DMS 273 (cell line): ENCODE measurements around the gene GPA33.

Experiments used
- DNase-seq: peaks from one replicate; lab custom pipeline; 2025; ENCODE audit not compliant: unreplicated experiment; lab: John Stamatoyannopoulos, UW

The GPA33 gene

GRCh38 chr1:167118188-167118587 lies 28.0 kb upstream of the GPA33 start:
- peak; percentile 47 for DNase-seq

DNA sequence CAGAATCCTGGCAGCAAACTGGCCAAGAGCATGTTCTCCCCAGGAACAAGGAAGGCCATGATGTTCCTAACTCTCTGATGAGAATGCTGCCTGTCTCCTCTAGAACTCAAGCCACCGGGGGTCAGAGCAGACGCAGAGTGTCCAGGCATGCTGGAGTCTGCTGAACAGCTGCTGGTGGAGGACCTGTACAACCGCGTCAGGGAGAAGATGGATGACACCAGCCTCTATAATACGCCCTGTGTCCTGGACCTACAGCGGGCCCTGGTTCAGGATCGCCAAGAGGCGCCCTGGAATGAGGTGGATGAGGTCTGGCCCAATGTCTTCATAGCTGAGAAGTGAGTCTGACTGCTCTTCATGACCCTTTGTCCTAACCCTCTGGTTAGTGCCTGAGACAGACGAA lies 27.0 kb upstream of the GPA33 start:
- DNase-seq: no peak

DNA sequence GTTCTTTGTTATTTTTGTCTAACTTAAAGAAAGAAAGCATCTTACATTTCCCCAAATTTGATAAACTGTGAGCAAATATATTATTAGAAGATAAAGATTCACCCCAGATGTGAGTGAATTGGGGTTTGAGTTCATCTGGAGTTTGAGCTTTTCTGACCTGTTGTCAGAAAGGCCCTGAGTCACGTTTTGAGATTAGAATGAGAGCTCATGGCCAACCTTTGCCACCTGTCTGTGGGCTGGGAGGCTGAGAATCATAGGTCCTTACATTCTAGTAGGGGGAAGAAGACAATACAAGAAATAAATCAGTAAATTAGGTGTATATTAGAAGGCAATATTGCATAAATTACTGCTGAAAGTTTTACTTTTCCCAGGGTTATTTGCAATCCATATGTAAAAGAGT lies 26.0 kb upstream of the GPA33 start:
- DNase-seq: no peak

GRCh38 chr1:167115655-167116054 lies 25.5 kb upstream of the GPA33 start:
- no peak for DNase-seq

DNA sequence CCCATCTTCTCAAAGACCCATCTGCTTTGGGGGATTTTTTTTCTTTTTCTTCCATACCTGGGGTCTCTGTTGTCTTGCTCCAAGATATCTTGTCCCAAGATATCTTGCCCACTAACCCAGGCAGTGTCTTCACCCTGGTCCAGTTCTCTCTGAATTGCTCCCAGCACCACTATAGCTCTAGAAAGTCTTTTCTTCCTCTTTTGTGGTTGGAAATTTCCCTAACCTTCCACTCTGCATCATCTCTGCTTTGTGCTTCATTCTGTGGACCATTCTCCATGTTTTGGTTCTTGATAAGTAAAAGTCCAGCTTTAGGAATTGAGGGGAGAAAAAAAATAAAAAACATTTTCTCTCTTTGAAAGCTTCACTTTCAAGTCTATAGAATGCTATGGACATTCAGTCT lies 24.5 kb upstream of the GPA33 start:
- DNase-seq: no peak

DNA sequence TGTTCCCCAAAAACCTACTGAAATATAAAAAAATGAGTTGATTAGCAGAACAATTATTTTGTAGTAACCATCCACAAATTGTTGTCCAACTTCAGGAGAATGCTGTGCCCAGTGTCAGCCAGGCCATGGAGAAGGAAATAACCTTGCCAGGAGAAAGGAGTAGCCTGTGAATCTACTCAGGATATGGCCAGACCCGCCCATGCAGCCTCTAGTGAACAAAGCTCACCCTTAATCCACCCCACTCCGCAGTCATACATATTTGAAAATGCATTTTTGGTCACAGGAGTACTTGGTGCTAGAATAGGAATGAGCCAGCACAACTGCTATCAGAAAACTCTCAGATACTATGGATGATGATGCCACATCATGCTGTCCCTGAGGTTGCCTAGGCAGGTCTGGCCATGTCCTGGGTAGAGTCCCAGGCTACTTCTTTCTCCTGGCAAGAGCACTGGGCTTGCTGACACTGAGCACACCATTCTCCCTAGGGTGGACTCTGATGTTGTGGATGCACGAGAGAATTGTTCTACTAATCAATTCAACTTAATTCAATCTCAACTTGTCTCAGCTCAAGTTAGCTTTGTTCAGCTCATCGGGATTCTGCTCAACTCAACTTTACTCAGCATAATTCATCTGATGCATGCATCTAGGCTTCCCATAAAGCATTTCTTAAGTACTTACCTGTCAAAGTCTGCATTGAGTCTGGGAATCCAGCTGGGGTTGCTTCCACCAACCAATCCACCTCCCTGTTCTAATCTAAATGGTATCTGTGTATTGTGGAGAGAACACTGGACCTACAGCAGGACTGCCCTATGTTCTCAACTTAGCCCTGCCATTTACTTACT lies 21.9 kb upstream of the GPA33 start:
- no peak for DNase-seq

- DNase-seq: no peak
Measured at GRCh38 chr1:167110586-167110985, 20.4 kb upstream of the GPA33 start.

GRCh38 chr1:167109125-167109524 lies 18.9 kb upstream of the GPA33 start:
- DNase-seq: no peak

DNA sequence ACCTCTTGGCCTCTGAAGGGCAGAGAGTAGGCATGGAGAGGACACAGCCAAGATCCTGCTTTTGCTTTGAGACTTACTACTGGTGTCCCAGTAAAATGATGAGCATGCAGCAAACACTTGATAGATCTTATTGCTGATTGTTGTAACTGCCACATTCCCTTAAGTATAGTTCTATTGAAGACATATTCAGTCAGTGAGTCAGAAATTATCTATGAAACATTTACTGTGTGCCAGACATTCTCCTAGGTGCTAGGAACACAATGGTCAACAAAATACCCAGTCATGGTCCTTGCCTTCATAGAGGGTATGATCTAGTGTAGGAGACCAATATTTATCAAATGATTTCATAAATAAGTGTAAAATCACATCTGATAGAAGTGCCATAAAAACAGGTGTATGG lies 17.3 kb upstream of the GPA33 start:
- no peak for DNase-seq

GRCh38 chr1:167106119-167106461 lies 15.9 kb upstream of the GPA33 start:
- no peak for DNase-seq

DNA sequence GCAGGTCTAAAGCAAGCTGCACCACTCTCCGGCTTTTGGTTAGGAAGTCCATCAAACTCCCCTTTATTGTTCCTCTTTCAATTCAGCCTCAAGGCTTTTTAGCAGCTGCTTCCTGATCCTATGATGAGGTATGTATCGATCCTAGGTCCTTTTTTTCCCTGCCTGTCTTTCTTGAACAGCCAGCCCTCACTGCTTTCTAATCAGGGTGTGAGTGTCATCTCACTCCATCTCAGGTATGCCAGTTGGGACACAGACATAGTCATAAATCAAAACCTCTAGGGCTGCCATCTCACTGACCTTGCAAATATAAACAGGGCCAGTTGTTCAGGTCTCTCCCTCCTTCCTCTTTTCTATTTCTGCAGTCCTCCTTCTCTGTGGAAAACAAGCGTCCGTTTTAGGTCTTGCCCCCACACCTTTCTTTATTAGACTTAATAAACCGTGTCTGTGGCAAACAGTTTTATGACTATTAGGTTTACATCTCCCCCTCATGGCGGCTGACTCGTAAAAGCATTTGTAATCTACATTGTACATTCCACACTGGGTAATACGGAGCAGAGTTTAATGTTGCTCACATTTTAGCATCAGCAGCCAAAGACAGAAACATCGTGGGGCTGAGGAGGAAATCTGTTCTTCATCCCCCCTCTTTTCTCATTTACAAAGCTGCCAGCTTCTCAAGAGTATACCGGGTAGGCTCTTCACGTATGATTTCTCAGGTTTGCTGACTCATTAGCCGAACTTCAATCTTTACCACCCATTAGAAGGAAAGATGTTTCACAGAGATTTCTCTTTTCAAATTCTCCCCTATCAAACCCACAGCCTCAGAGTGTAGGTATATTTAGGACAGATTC lies 15.3 kb upstream of the GPA33 start:
- DNase-seq: peak; percentile 10

GRCh38 chr1:167104256-167104633 lies 14.1 kb upstream of the GPA33 start:
- DNase-seq: no peak

DNA sequence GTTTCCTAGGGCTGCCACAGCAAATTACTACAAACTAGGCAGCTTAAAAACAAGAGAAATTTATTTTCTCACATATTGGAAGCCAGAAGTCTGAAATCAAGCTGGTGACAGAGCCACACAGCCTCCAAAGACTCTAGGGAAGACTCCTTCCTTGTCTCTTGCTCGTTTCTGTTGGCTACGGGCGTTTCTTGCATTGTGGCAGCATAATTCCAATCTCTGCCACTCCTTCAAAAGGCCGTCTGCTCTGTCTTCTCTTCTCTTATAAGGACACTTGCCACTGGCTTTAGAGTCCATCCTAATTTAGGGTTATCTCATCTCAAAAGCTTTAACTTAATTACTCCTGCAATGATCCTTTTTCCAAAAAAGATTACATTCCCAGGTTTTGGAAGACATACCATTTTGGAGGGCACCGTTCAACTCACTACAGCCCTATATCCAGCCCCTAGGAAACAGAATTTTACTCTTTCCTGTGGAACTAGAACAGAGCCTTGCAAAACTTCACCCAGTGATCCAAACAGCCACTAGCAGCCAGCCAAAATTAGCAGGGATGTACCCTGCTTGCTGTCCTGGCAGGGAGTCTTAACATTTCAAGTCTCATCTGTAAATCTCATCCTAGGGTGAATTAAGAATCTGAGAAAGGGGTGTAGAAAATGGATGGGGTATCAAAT lies 12.9 kb upstream of the GPA33 start:
- no peak for DNase-seq

- DNase-seq: no peak
Measured at GRCh38 chr1:167101754-167102153, 11.6 kb upstream of the GPA33 start.

DNA sequence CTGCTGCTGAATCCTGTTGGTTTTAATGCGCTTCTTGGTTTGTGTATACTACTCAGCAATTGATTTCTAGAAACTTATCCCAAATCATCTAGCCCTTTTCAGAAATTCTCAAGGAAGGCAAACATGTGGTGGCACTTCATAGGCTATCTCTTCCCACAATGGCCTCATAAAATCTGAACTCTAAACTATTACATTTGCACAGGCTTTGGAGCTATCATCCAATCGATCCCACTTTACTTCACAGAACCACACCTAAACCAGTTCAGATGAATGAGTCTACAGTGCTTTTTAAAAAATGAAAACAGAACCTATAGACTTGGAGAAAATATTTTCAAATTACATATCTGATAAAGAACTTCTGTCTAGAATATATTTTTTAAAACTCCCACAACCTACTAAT lies 10.6 kb upstream of the GPA33 start:
- DNase-seq: no peak

DNA sequence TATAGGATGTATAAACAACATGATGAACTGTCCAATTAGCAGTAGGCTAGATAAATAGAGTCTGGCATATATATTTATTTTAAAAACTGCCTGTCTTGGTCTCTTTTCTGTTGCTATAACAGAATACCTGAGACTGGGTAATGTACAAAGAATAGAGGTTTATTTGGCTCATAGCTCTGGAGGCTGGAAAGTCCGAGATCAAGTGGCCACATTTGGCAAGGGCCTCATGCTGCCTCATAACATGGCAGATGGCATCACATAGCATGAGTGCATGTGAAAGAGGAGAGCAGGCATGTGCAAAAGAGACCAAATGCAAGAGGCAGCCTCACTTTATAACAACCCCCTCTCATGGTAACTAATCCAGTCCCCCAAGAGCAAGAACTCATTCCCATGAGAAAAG lies 9.7 kb upstream of the GPA33 start:
- peak; percentile 81 for DNase-seq

GRCh38 chr1:167095368-167095767 lies 5.2 kb upstream of the GPA33 start:
- DNase-seq: peak; percentile 43

DNA sequence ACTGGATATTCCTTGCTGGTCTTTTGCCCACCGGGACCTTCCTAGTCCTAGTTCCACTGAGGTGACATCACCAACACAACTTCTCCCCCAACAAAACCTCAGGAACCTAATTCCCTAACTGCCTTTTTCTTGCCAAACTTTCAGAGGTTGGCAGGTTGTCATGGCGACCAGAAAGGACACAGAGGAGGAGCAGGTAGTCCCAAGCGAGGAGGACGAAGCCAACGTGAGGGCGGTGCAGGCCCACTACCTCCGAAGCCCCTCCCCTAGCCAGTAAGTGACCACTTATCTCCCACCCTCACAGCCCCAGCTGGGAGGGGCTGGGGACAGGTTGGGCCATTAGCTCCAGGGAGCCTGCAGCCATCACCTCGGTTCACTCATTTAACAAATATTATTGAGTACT lies 4.5 kb upstream of the GPA33 start:
- peak; percentile 19 for DNase-seq

GRCh38 chr1:167093846-167094516 lies 3.8 kb upstream of the GPA33 start, which contains the start of gene STYXL2:
Gene STYXL2, plus strand, starts transcription at chr1:167094075. Its CDS starts 775 bp downstream, at chr1:167094850.
- DNase-seq: peak; percentile 35

DNA sequence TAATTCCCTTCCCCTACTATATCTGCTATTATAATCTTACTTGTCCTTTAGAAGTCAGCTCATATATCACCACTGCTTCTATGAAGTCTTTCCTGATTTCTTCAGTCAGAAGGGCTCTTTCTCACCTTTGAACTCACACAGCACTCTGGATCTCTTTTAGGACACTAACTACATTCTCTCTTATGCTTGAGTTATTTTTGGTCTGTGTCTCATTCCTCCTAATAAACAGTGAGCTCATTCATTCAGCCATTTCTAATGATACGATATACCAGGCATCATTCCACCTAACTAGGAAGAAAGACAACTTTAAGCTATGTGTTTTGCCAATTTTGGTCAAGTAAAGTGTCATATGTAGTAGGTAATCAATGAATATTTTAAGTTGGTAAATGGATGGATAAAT lies 2.5 kb upstream of the GPA33 start:
- no peak for DNase-seq

DNA sequence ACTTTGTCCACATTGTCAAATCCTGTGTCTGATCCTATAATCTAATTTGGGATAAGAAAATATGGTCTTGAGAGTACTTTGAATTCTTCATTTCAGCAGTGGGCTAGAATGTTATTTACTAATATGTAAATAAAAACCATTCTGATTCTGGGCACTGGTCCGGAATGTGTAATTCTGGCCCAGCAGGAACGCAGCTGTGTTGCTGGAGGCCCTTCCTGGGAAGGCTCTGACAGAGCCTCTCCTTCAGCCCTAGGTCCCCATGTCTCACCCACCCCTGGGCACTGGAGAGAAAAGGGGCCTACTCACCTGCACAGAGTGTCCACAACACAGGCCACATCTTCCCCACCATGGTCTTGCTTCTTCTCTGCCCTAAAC lies 251 bp downstream of the GPA33 start:
- DNase-seq: no peak
